ENCODE data around the gene AQP9.

AQP9 gene

DNA sequence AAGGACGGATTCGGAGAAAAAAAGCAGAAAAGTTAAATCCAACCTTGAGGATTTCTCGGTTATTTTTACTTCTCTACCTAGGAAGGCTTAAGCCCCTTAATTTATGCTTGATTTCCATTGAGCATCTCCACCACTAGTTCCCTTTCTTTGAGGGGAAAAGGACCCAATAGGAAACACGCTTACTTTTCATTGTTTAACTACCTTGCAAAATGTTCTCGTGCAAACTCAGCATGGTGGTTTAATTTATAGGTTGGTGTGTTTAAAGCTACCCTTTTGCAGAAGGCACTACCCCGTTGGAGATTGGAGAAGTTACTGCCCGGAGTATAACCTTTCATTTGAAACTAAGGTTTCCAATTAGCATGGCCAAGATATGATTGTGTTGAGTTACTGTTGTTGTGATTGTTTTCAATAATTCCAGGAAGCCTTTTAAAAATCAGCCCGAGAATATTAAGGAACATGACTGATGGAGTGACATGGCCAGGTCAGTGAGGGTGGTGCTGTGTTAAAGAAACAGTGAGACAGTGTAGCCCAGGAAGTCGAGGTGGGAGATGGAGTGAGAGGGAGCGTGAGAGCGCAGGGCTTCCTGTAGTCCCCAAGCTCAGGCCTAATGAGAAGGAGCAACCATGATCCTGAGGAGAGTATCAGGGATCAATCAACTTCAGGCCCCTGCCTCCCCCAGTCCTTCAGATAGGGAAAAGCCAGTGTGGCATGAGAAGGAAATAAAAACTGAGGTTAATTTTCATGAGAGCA is 76.6 kb downstream of the AQP9 start:
- TF ChIP-seq EGR1 (IDR thresholded peaks at IDR 0.05) (no peak), FOXM1 (IDR thresholded peaks at IDR 0.05; ENCODE audit: borderline replicate concordance, low read depth) (no peak), EP300 (IDR thresholded peaks at IDR 0.05; ENCODE audit: borderline replicate concordance) (no peak), RAD21 (IDR thresholded peaks at IDR 0.05; ENCODE audit: low read depth) (no peak), TCF12 (IDR thresholded peaks at IDR 0.05; ENCODE audit: low read depth) (no peak), NFIC (IDR thresholded peaks at IDR 0.05) (no peak), TAF1 (IDR thresholded peaks at IDR 0.05; ENCODE audit: low read depth) (no peak)
- TF ChIP-seq, protein P1, sequence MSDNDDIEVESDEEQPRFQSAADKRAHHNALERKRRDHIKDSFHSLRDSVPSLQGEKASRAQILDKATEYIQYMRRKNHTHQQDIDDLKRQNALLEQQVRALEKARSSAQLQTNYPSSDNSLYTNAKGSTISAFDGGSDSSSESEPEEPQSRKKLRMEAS (IDR thresholded peaks at IDR 0.05) = no peak

DNA sequence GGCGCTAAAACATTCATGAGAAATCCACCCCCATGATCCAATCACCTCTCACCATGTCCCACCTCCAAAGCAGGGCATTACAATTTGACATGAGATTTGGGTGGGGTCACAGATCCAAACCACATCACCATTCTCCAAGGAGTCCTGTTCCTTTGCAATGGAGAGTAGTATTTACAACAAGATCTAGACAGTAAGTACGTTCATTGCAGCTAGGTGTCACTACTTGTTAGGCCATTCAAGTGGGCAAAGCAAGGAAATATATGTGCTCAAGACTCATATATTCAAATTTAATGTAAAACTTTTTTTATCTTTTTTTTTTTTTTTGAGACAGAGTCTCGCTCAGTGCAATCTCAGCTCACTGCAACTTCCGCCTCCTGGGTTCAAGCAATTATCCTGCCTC is 79.3 kb downstream of the AQP9 start:
- TF ChIP-seq TCF12 (IDR thresholded peaks at IDR 0.05; ENCODE audit: low read depth) (no peak), TEAD4 (IDR thresholded peaks at IDR 0.05) (no peak), EP300 (IDR thresholded peaks at IDR 0.05; ENCODE audit: borderline replicate concordance) (no peak), RAD21 (IDR thresholded peaks at IDR 0.05; ENCODE audit: low read depth) (peak; percentile 33; the same call in 1 of the 2 replicates)

DNA sequence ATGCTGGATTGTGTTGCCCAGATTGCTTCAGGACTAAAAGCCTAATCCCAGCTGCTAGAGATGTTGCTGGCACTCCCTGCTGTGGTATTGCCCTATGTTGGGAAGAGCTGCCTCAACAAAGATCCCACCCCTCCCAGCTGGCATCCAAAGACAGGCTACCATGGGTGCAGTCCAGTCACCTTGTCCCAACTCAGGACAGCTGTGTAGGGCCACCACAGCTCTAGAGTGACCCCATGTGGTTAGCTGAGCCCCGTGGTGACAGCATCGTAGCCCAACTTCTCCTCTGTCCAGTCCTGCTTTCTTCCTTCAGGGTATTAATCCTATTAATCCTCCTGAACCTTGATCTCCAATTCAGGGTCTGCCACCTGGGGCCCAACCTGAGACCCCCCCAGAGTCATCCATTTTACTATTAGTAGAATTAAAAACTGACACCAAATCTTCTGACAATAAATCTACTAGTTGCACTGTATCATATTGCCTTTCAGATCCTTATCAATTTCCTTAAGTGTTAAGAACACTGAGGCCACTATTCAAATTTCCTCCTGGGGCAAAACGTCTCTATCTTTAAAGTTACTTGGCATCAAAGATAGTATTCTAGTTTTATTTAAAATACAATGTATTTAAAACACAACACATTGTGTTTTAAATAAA is 83.5 kb downstream of the AQP9 start:
- TF ChIP-seq EP300 (IDR thresholded peaks at IDR 0.05; ENCODE audit: borderline replicate concordance) (no peak), RAD21 (IDR thresholded peaks at IDR 0.05; ENCODE audit: low read depth) (peak; percentile 79)

GRCh38 chr15:58222679-58223078 is 84.5 kb downstream of the AQP9 start:
- peak; percentile 15; the same call in 1 of the 2 replicates for TF ChIP-seq RAD21 (IDR thresholded peaks at IDR 0.05; ENCODE audit: low read depth)
- TF ChIP-seq, protein P1 (IDR thresholded peaks at IDR 0.05) = no peak

DNA sequence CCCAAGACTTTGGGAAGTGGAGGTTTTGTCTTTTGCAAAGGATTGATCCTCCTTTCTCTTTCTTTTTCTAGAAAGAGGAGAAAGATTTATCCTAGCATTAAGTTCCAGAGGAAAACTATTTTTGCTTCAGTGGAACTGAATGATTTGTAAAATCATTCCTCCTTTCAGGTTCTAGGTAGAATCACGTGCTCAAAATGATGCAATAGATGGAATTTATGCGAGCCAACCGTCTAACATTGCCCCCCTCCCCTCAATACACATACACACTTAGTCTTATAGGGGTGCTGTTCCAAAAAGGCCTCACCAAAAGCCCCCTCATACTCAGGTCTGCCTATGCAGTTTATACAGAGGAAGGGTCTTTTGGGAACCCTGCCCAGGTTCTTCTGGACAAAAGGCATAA is 85.3 kb downstream of the AQP9 start:
- no peak for TF ChIP-seq TCF12 (IDR thresholded peaks at IDR 0.05; ENCODE audit: low read depth)
- TF ChIP-seq CREB1 (IDR thresholded peaks at IDR 0.05; ENCODE audit: low read depth) = no peak
- TF ChIP-seq NFIC (IDR thresholded peaks at IDR 0.05) = no peak
- TF ChIP-seq, protein P2, sequence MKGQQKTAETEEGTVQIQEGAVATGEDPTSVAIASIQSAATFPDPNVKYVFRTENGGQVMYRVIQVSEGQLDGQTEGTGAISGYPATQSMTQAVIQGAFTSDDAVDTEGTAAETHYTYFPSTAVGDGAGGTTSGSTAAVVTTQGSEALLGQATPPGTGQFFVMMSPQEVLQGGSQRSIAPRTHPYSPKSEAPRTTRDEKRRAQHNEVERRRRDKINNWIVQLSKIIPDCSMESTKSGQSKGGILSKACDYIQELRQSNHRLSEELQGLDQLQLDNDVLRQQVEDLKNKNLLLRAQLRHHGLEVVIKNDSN (IDR thresholded peaks at IDR 0.05) = no peak
- TF ChIP-seq YY1 (IDR thresholded peaks at IDR 0.05; ENCODE audit: low read depth) = no peak
- no peak for TF ChIP-seq ZBTB7A (IDR thresholded peaks at IDR 0.05; ENCODE audit: low read depth)
- TF ChIP-seq CEBPB (IDR thresholded peaks at IDR 0.05) = no peak
- TF ChIP-seq RAD21 (IDR thresholded peaks at IDR 0.05; ENCODE audit: low read depth) = no peak
- TF ChIP-seq TAF1 (IDR thresholded peaks at IDR 0.05; ENCODE audit: low read depth) = no peak
- TF ChIP-seq FOXM1 (IDR thresholded peaks at IDR 0.05; ENCODE audit: borderline replicate concordance, low read depth) = no peak
- TF ChIP-seq REST (IDR thresholded peaks at IDR 0.05; ENCODE audit: low read depth) = no peak
- no peak for TF ChIP-seq TEAD4 (IDR thresholded peaks at IDR 0.05)
- TF ChIP-seq EP300 (IDR thresholded peaks at IDR 0.05; ENCODE audit: borderline replicate concordance) = no peak
- TF ChIP-seq EGR1 (IDR thresholded peaks at IDR 0.05) = no peak
- TF ChIP-seq, protein P1 (IDR thresholded peaks at IDR 0.05) = no peak

- TF ChIP-seq YY1 (IDR thresholded peaks at IDR 0.05; ENCODE audit: low read depth) = no peak
- TF ChIP-seq NFIC (IDR thresholded peaks at IDR 0.05) = peak; percentile 59; the same call in 1 of the 2 replicates
- TF ChIP-seq ZBTB7A (IDR thresholded peaks at IDR 0.05; ENCODE audit: low read depth) = no peak
- TF ChIP-seq TAF1 (IDR thresholded peaks at IDR 0.05; ENCODE audit: low read depth) = no peak
- 0 out of 2 replicates have a peak, but pooled peaks have one; percentile 35 for TF ChIP-seq TCF12 (IDR thresholded peaks at IDR 0.05; ENCODE audit: low read depth)
- TF ChIP-seq EP300 (IDR thresholded peaks at IDR 0.05; ENCODE audit: borderline replicate concordance) = 0 out of 2 replicates have a peak, but pooled peaks have one; percentile 47
- no peak for TF ChIP-seq CEBPB (IDR thresholded peaks at IDR 0.05)
Measured at GRCh38 chr15:58224068-58224467, 85.9 kb downstream of the AQP9 start.

DNA sequence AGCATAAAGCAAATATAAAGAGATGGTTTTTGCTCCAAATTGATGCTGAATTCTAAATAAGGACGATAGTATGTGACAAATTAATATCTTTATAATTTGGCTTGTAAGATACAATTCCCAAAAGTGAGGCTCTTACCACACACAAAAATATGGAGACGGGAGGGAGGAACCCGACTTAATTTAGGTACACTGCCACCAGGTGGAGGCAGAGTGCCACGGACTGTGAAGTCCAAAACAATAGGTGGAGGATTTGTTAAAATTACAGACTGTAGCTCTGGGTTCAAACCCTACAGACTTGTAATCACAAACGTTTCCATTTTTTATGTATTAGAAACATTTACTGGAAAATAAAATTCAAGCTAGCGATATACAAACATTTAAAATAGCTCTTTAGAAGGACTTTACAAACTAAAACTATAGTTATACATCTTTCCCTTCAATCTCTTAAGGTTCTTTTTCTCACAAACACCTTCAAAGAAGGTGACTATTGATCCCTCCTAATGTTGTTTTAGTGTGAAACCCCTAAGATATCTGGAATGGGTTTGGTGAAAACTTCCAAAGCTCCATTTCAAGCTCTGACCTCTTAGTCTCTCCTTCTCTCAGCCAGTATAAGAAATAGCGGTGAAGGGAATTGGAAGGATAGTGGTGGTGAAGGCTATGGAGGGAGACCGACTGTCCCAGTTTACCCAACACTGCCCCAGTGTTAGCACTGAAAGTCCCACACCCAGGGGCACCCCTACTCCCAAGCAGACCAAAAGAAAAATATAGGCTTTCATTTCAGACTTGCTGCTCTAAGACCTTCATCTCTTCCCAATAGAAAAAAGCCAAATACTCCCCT is 89.7 kb downstream of the AQP9 start:
- TF ChIP-seq CEBPB (IDR thresholded peaks at IDR 0.05) (no peak), RAD21 (IDR thresholded peaks at IDR 0.05; ENCODE audit: low read depth) (peak; percentile 99), FOXM1 (IDR thresholded peaks at IDR 0.05; ENCODE audit: borderline replicate concordance, low read depth) (no peak), ZBTB7A (IDR thresholded peaks at IDR 0.05; ENCODE audit: low read depth) (no peak), REST (IDR thresholded peaks at IDR 0.05; ENCODE audit: low read depth) (no peak), YY1 (IDR thresholded peaks at IDR 0.05; ENCODE audit: low read depth) (0 out of 2 replicates have a peak, but pooled peaks have one; percentile 37), TAF1 (IDR thresholded peaks at IDR 0.05; ENCODE audit: low read depth) (no peak), EP300 (IDR thresholded peaks at IDR 0.05; ENCODE audit: borderline replicate concordance) (no peak), NFIC (IDR thresholded peaks at IDR 0.05) (no peak)
- TF ChIP-seq, protein P2 (IDR thresholded peaks at IDR 0.05) = no peak

Data from Ishikawa (cell line).